ENCODE measurements around the gene NRDE2. TPM values are rescaled to one million over a fixed set of nuclear protein-coding genes. Genes with fewer than 3 reads are reported as not detected.

NRDE2 gene
- polyA plus RNA-seq, 1 donor from 2014 or later = 9.5 TPM

- TF ChIP-seq POLR2AphosphoS5 (IDR thresholded peaks at IDR 0.05) (no peak), MXI1 (conservative IDR thresholded peaks at IDR 0.05; ENCODE audit: poor library complexity, severe bottlenecking) (no peak), SMC3 (conservative IDR thresholded peaks at IDR 0.05; ENCODE audit: poor library complexity) (no peak), CTCF (IDR thresholded peaks at IDR 0.05; ENCODE audit: poor library complexity, severe bottlenecking) (no peak), REST (IDR thresholded peaks at IDR 0.05; ENCODE audit: borderline replicate concordance) (no peak), RAD21 (conservative IDR thresholded peaks at IDR 0.05) (no peak), EZH2 (IDR thresholded peaks at IDR 0.05; ENCODE audit: borderline replicate concordance, insufficient read depth, low read length, poor library complexity, severe bottlenecking) (no peak), TAF1 (IDR thresholded peaks at IDR 0.05; ENCODE audit: low read depth) (no peak), EP300 (conservative IDR thresholded peaks at IDR 0.05; ENCODE audit: poor library complexity, severe bottlenecking) (no peak)
- no peak overlapping the region for H3K4me2 ChIP-seq (ENCODE audit: low read length)
- peaks cover 7% of the 10 kb centered on the region for H3K9me3 ChIP-seq (ENCODE audit: low read length)
- H4K20me1 ChIP-seq (ENCODE audit: insufficient read depth) = no peaks in the 10 kb centered on the region
- H3K9ac ChIP-seq (ENCODE audit: low read length) = no peak overlapping the region
- H2AFZ ChIP-seq (ENCODE audit: low read depth, low read length) = no peak overlapping the region
- no peak overlapping the region for H3K27ac ChIP-seq (ENCODE audit: low read length)
- no peaks in the 10 kb centered on the region for H3K36me3 ChIP-seq (ENCODE audit: insufficient read depth, low read length)
- H3K9me2 ChIP-seq (ENCODE audit: insufficient read depth, low read length) = no peaks in the 10 kb centered on the region
- H3K4me3 ChIP-seq (ENCODE audit: low read length) = no peak overlapping the region
- H3K79me2 ChIP-seq (replicated peaks; ENCODE audit: insufficient read depth, low read length) = no peaks in the 10 kb centered on the region
- H3F3A ChIP-seq (ENCODE audit: insufficient read depth, low read length, poor library complexity, severe bottlenecking) = no peaks in the 10 kb centered on the region
- H3K27me3 ChIP-seq (ENCODE audit: insufficient read depth, low read depth, low read length) = no peaks in the 10 kb centered on the region
Observed at GRCh38 chr14:90242444-90242843, 89.3 kb downstream of the NRDE2 start.

GRCh38 chr14:90239139-90239538 lies 92.6 kb downstream of the NRDE2 start:
- no peaks in the 10 kb centered on the region for H3K79me2 ChIP-seq (replicated peaks; ENCODE audit: insufficient read depth, low read length)
- no peaks in the 10 kb centered on the region for H3K36me3 ChIP-seq (ENCODE audit: insufficient read depth, low read length)
- H3K27me3 ChIP-seq (ENCODE audit: insufficient read depth, low read depth, low read length) = no peaks in the 10 kb centered on the region
- H3K9me3 ChIP-seq (ENCODE audit: low read length) = peaks cover 7% of the 10 kb centered on the region
- H2AFZ ChIP-seq (ENCODE audit: low read depth, low read length) = no peak overlapping the region
- no peak overlapping the region for H3K27ac ChIP-seq (ENCODE audit: low read length)
- no peaks in the 10 kb centered on the region for H3F3A ChIP-seq (ENCODE audit: insufficient read depth, low read length, poor library complexity, severe bottlenecking)
- no peak for TF ChIP-seq REST (IDR thresholded peaks at IDR 0.05; ENCODE audit: borderline replicate concordance)
- TF ChIP-seq EZH2 (IDR thresholded peaks at IDR 0.05; ENCODE audit: borderline replicate concordance, insufficient read depth, low read length, poor library complexity, severe bottlenecking) = no peak
- no peak for TF ChIP-seq POLR2AphosphoS5 (IDR thresholded peaks at IDR 0.05)
- TF ChIP-seq SMC3 (conservative IDR thresholded peaks at IDR 0.05; ENCODE audit: poor library complexity) = no peak
- H3K9ac ChIP-seq (ENCODE audit: low read length) = no peak overlapping the region
- no peak overlapping the region for H3K4me3 ChIP-seq (ENCODE audit: low read length)
- H4K20me1 ChIP-seq (ENCODE audit: insufficient read depth) = no peaks in the 10 kb centered on the region
- no peaks in the 10 kb centered on the region for H3K9me2 ChIP-seq (ENCODE audit: insufficient read depth, low read length)
- no peak overlapping the region for H3K4me2 ChIP-seq (ENCODE audit: low read length)

Data from neural cell (in vitro differentiated cells).